Bone marrow (tissue), 2 donors: ENCODE measurements around the gene TDRD10.

ENCODE experiments used
- DNase-seq, 2 donors: peaks; one replicate each; lab custom pipeline; 2025; lab: John Stamatoyannopoulos, UW

Gene TDRD10

GRCh38 chr1:154502066-154502743, at the start of gene TDRD10, which contains the start of gene SHE:
TSS of gene TDRD10 (plus strand) at chr1:154502219. CDS start at chr1:154506904, 4,685 bp downstream.
TSS of gene SHE (minus strand) at chr1:154502412. CDS start at chr1:154502026, 386 bp downstream.
- no peak for DNase-seq

GRCh38 chr1:154453161-154453560, 48.9 kb upstream of the TDRD10 start:
- no peak for DNase-seq

GRCh38 chr1:154453574-154454352, 48.3 kb upstream of the TDRD10 start:
- no peak for DNase-seq

- DNase-seq: no peak
Observed at GRCh38 chr1:154454386-154455120, 47.5 kb upstream of the TDRD10 start.

GRCh38 chr1:154456631-154457030, 45.4 kb upstream of the TDRD10 start:
- no peak for DNase-seq

GRCh38 chr1:154459080-154459479, 42.9 kb upstream of the TDRD10 start:
- no peak for DNase-seq

- no peak for DNase-seq
Observed at GRCh38 chr1:154460695-154461260, 41.2 kb upstream of the TDRD10 start.

GRCh38 chr1:154463512-154463990, 38.5 kb upstream of the TDRD10 start:
- peak in 1 of 2 donors; percentile 92 for DNase-seq

- DNase-seq: peak in 1 of 2 donors; percentile 32
Observed at GRCh38 chr1:154465621-154466195, 36.3 kb upstream of the TDRD10 start.

- peak in 1 of 2 donors; percentile 32 for DNase-seq
Observed at GRCh38 chr1:154466206-154466605, 35.8 kb upstream of the TDRD10 start.

GRCh38 chr1:154466921-154467417, 35.0 kb upstream of the TDRD10 start:
- peak in 1 of 2 donors; percentile 11 for DNase-seq

GRCh38 chr1:154467434-154468102, 34.5 kb upstream of the TDRD10 start:
- no peak for DNase-seq

GRCh38 chr1:154468535-154469250, 33.3 kb upstream of the TDRD10 start:
- no peak for DNase-seq

GRCh38 chr1:154469844-154470560, 32.0 kb upstream of the TDRD10 start:
- no peak for DNase-seq

GRCh38 chr1:154471304-154471703, 30.7 kb upstream of the TDRD10 start:
- DNase-seq: no peak

- DNase-seq: peak in 1 of 2 donors; percentile 49
Observed at GRCh38 chr1:154474802-154475201, 27.2 kb upstream of the TDRD10 start.

GRCh38 chr1:154476791-154477190, 25.2 kb upstream of the TDRD10 start:
- DNase-seq: no peak

GRCh38 chr1:154478013-154478412, 24.0 kb upstream of the TDRD10 start:
- no peak for DNase-seq

GRCh38 chr1:154478639-154479038, 23.4 kb upstream of the TDRD10 start:
- DNase-seq: peak in 1 of 2 donors; percentile 40
